PC-9 (cell line): ENCODE measurements around the gene ZNF563. TPM values are rescaled to one million over a fixed set of nuclear protein-coding genes. Genes with fewer than 3 reads are reported as not detected.

ENCODE experiments used
- BruUV-seq: library from RNA; stranded (reverse); fragments of 400-500 nt; replicated peaks from 2 replicates; lab custom pipeline; 2021; lab: Mats Ljungman, UMichigan
- CTCF ChIA-PET: fragments of 300-600 bp; sonication (Branson Sonifier 250); formaldehyde crosslinking; loops from one replicate; lab custom pipeline; 2022; ENCODE audit warnings: antibody characterized with exemption; lab: Charles Lee
- POLR2A ChIA-PET: fragments of 300-600 bp; sonication (Branson Sonifier 250); formaldehyde crosslinking; loops from one replicate; lab custom pipeline; 2022; ENCODE audit warnings: antibody characterized with exemption; ENCODE audit not compliant: unreplicated experiment; lab: Charles Lee
- DNase-seq, 2 experiments: peaks; one replicate each; pipeline versions ENCODE4 v3.0.0 to v3.0.0-alpha.2; 2015 to 2022; ENCODE audit warnings: mixed read lengths in 1 of 2
- H2AFZ ChIP-seq: fragments of 200-600 bp; sonication (generic); 2 replicates; pipeline ENCODE4 v1.8.1; 2017; ENCODE audit warnings: antibody characterized with exemption
- H3F3A ChIP-seq: fragments of 200-600 bp; sonication (generic); 2 replicates; pipeline ENCODE4 v1.8.1; 2017; ENCODE audit warnings: antibody characterized with exemption, mild to moderate bottlenecking, low read depth; ENCODE audit not compliant: insufficient read depth
- H3K27ac ChIP-seq: fragments of 200-600 bp; sonication (generic); 2 replicates; pipeline ENCODE4 v1.6.1; 2016; ENCODE audit warnings: mixed run types
- H3K27me3 ChIP-seq: fragments of 200-600 bp; sonication (generic); 2 replicates; pipeline ENCODE4 v1.6.1; 2016; ENCODE audit warnings: low read depth, mixed run types; ENCODE audit not compliant: insufficient read depth
- H3K36me3 ChIP-seq: fragments of 200-600 bp; sonication (generic); 2 replicates; pipeline ENCODE4 v1.6.1; 2016; ENCODE audit warnings: low read depth, mixed run types
- H3K4me1 ChIP-seq: fragments of 200-600 bp; sonication (generic); replicated peaks from 2 replicates; pipeline ENCODE4 v1.6.1; 2016; ENCODE audit warnings: mixed run types; ENCODE audit not compliant: insufficient read depth
- H3K4me2 ChIP-seq: fragments of 200-600 bp; sonication (generic); 2 replicates; pipeline ENCODE4 v1.6.1; 2017; ENCODE audit warnings: mixed run types
- H3K4me3 ChIP-seq: fragments of 200-600 bp; sonication (generic); 2 replicates; pipeline ENCODE4 v1.6.1; 2016; ENCODE audit warnings: mixed run types
- H3K79me2 ChIP-seq: fragments of 200-600 bp; sonication (generic); 2 replicates; pipeline ENCODE4 v1.6.1; 2017; ENCODE audit warnings: low read depth, mixed run types
- H3K9me2 ChIP-seq: fragments of 200-600 bp; sonication (generic); 2 replicates; pipeline ENCODE4 v1.8.1; 2017; ENCODE audit warnings: mild to moderate bottlenecking; ENCODE audit not compliant: insufficient read depth
- H3K9me3 ChIP-seq: fragments of 200-600 bp; sonication (generic); 2 replicates; pipeline ENCODE4 v1.8.1; 2016; ENCODE audit warnings: low read depth; ENCODE audit not compliant: insufficient read depth
- H4K20me1 ChIP-seq: fragments of 200-600 bp; sonication (generic); 2 replicates; pipeline ENCODE4 v1.8.1; 2017; ENCODE audit not compliant: insufficient read depth
- EZH2 ChIP-seq: fragments of 200-600 bp; sonication (generic); IDR thresholded peaks from 2 replicates; pipeline ENCODE4 v1.8.0; 2017; ENCODE audit warnings: antibody characterized with exemption, low read depth
- intact Hi-C: fragments of 100-400 bp; cut with micrococcal nuclease; formaldehyde crosslinking; loops from one replicate; pipeline ENCODE4 v1.10.0; 2022; ENCODE audit not compliant: unreplicated experiment
- total RNA-seq: library from RNA; stranded (reverse); gene quantifications from 2 replicates; pipeline ENCODE4 v1.2.3, GENCODE V29; 2021
- TF ChIP-seq, protein P1 (sequence below): fragments of 200-600 bp; sonication (generic); conservative IDR thresholded peaks from 2 replicates; pipeline ENCODE4 v1.6.1; 2017; ENCODE audit warnings: mixed run types, antibody characterized with exemption, mild to moderate bottlenecking, moderate library complexity

ZNF563 gene
- total RNA-seq, 1 experiment from 2014 or later = 1.8 TPM

DNA sequence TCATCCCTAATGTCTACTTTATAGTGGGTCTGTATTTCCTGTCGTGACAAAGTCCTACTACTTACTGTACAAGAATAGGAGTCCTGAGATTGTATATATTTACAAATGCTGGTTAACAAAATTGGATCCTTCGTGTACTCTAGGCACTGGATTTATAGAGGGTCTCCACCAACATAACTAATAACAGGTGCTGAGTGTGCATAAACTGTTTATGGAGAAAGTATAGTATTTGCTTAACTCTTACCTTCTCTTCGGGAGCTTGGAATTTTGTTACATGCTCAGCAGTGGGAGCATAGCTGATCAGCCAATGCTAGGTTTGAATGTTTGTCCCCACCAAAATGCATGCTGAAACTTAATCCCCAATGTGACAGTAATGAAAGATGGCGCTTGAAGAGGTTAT is 19.9 kb upstream of the ZNF563 start:
- CTCF ChIA-PET = no interaction called here

DNA sequence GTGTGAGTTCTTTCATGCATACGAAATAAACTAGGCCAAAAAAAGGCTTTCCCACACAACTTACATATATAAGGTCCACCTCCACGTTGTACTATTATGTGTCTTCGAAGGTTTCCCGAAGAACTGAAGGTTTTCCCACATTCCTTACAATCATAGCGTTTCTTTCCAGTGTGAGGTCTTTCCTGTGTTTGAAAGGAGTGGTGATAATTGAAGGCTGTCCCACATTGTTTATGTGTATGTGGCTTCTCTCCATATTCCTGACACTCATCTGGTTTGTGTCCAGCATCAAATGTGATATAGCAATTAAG is 17.4 kb upstream of the ZNF563 start:
- no peaks in the 10 kb centered on the region for H3K27me3 ChIP-seq

More for the DNA sequence above, 19.9 kb upstream of the ZNF563 start:
- POLR2A ChIA-PET = no interaction called here
- H3K4me2 ChIP-seq = no peak overlapping the region
- no peak overlapping the region for H2AFZ ChIP-seq
- no TSS peak for BruUV-seq
- H3K9me3 ChIP-seq = peaks cover 42% of the 10 kb centered on the region
- no peak overlapping the region for H3K4me3 ChIP-seq
- H3F3A ChIP-seq = no peaks in the 10 kb centered on the region
- no peaks in the 10 kb centered on the region for H3K4me1 ChIP-seq
- H3K36me3 ChIP-seq = no peaks in the 10 kb centered on the region
- DNase-seq = no peak
- no peaks in the 10 kb centered on the region for H4K20me1 ChIP-seq
- no peak overlapping the region for H3K27ac ChIP-seq
- intact Hi-C loops = no loop called here
- no peaks in the 10 kb centered on the region for H3K9me2 ChIP-seq
- no peaks in the 10 kb centered on the region for H3K27me3 ChIP-seq
- TF ChIP-seq, protein P1, sequence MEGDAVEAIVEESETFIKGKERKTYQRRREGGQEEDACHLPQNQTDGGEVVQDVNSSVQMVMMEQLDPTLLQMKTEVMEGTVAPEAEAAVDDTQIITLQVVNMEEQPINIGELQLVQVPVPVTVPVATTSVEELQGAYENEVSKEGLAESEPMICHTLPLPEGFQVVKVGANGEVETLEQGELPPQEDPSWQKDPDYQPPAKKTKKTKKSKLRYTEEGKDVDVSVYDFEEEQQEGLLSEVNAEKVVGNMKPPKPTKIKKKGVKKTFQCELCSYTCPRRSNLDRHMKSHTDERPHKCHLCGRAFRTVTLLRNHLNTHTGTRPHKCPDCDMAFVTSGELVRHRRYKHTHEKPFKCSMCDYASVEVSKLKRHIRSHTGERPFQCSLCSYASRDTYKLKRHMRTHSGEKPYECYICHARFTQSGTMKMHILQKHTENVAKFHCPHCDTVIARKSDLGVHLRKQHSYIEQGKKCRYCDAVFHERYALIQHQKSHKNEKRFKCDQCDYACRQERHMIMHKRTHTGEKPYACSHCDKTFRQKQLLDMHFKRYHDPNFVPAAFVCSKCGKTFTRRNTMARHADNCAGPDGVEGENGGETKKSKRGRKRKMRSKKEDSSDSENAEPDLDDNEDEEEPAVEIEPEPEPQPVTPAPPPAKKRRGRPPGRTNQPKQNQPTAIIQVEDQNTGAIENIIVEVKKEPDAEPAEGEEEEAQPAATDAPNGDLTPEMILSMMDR = no peak
- TF ChIP-seq EZH2 = no peak
- no peaks in the 10 kb centered on the region for H3K79me2 ChIP-seq

DNA sequence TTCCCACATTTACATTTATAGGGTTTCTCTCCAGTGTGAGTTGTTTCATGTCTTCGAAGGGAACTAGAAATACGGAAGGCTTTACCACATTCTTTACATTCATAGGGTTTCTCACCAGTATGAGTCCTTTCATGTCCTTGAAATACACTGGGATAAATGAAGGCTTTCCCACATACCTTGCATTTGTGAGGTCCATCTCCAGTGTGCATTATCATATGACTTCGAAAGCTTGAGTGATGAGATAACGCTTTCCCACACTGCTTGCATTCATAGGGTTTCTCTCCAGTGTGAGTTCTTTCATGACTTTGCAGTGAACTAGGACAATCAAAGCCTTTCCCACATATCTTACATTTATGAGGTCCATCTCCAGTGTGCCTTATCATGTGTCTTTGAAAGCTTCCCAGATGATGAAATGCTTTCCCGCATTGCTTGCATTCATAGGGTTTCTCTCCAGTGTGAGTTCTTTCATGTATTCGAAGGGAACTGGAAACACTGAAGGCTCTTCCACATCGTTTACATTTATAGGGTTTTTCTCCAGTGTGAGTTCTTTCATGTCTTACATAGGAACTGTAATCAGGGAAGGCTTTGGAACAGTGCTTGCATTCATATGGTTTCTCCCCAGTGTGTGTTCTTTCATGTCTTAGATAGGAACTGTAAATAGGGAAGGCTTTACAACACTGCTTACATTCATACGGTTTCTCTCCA is 16.9 kb upstream of the ZNF563 start:
- Histone ChIP-seq H3K4me2 (no peak overlapping the region), H3K9me3 (peaks cover 42% of the 10 kb centered on the region), H3K36me3 (no peaks in the 10 kb centered on the region), H2AFZ (no peak overlapping the region), H3K4me3 (no peak overlapping the region), H3K79me2 (no peaks in the 10 kb centered on the region), H3F3A (no peaks in the 10 kb centered on the region), H3K27me3 (no peaks in the 10 kb centered on the region), H4K20me1 (no peaks in the 10 kb centered on the region), H3K9me2 (no peaks in the 10 kb centered on the region), H3K4me1 (no peaks in the 10 kb centered on the region), H3K27ac (no peak overlapping the region)
- POLR2A ChIA-PET = no interaction called here
- CTCF ChIA-PET = no interaction called here
- BruUV-seq = no TSS peak
- intact Hi-C loops = no loop called here
- TF ChIP-seq EZH2 = no peak
- TF ChIP-seq, protein P1 = no peak
- no peak for DNase-seq

More for the DNA sequence above, 17.4 kb upstream of the ZNF563 start:
- Histone ChIP-seq H3K9me2 (no peaks in the 10 kb centered on the region), H3K4me1 (no peaks in the 10 kb centered on the region), H3K4me2 (no peak overlapping the region), H3F3A (no peaks in the 10 kb centered on the region), H3K9me3 (peaks cover 42% of the 10 kb centered on the region), H4K20me1 (no peaks in the 10 kb centered on the region), H3K36me3 (no peaks in the 10 kb centered on the region), H2AFZ (no peak overlapping the region), H3K79me2 (no peaks in the 10 kb centered on the region), H3K27ac (no peak overlapping the region), H3K4me3 (no peak overlapping the region)
- no peak for DNase-seq
- ChIA-PET POLR2A (no interaction called here), CTCF (no interaction called here)
- no TSS peak for BruUV-seq
- no peak for TF ChIP-seq EZH2
- TF ChIP-seq, protein P1 = no peak
- intact Hi-C loops = no loop called here
